Neural progenitor cell (in vitro differentiated cells): ENCODE results near the gene IMPACT. TPM values are rescaled to one million over a fixed set of nuclear protein-coding genes. Genes with fewer than 3 reads are reported as not detected.

Experiments
- DNase-seq: peaks from one replicate; pipeline ENCODE4 v3.0.0-alpha.2; 2016; ENCODE audit warnings: low spot score
- H2AFZ ChIP-seq: fragments of 200-600 bp; sonication (generic); replicated peaks from 2 replicates; pipeline ENCODE4 v1.6.1; 2016; ENCODE audit warnings: antibody characterized with exemption
- H3F3A ChIP-seq: fragments of 200-600 bp; sonication (generic); 2 replicates; pipeline ENCODE4 v1.6.1; 2016; ENCODE audit warnings: antibody characterized with exemption, low read depth
- H3K27ac ChIP-seq: fragments of 200-600 bp; sonication (generic); 2 replicates; pipeline ENCODE4 v1.5.1; 2016; ENCODE audit warnings: mild to moderate bottlenecking
- H3K27me3 ChIP-seq: fragments of 200-600 bp; sonication (generic); 2 replicates; pipeline ENCODE4 v1.6.1; 2016; ENCODE audit warnings: mild to moderate bottlenecking, moderate library complexity
- H3K36me3 ChIP-seq: fragments of 200-600 bp; sonication (generic); 2 replicates; pipeline ENCODE4 v1.5.1; 2016
- H3K4me1 ChIP-seq: fragments of 200-600 bp; sonication (generic); 2 replicates; pipeline ENCODE4 v1.6.1; 2016; ENCODE audit warnings: mixed run types
- H3K4me2 ChIP-seq: fragments of 200-600 bp; sonication (generic); 2 replicates; pipeline ENCODE4 v1.6.1; 2016
- H3K4me3 ChIP-seq: fragments of 200-600 bp; sonication (generic); 2 replicates; pipeline ENCODE4 v1.5.1; 2016
- H3K79me2 ChIP-seq: fragments of 200-600 bp; sonication (generic); 2 replicates; pipeline ENCODE4 v1.6.1; 2016; ENCODE audit warnings: low read depth
- H3K9ac ChIP-seq: fragments of 200-600 bp; sonication (generic); 2 replicates; pipeline ENCODE4 v1.6.1; 2016
- H3K9me3 ChIP-seq: fragments of 200-600 bp; sonication (generic); 2 replicates; pipeline ENCODE4 v1.5.1; 2016; ENCODE audit warnings: low read depth
- H4K20me1 ChIP-seq: fragments of 200-600 bp; sonication (generic); 2 replicates; pipeline ENCODE4 v1.6.1; 2016; ENCODE audit warnings: low read depth
- H3K27ac Mint-ChIP-seq: 3 replicates; pipeline ENCODE4 v1.8.0; 2021; ENCODE audit warnings: mixed read lengths
- H3K27me3 Mint-ChIP-seq: 2 replicates; pipeline ENCODE4 v1.8.0; 2022; ENCODE audit warnings: low read depth, mild to moderate bottlenecking, inconsistent platforms, moderate library complexity, mixed read lengths; ENCODE audit not compliant: insufficient read depth
- H3K36me3 Mint-ChIP-seq: 3 replicates; pipeline ENCODE4 v1.8.0; 2021; ENCODE audit warnings: mixed read lengths
- H3K4me1 Mint-ChIP-seq: 3 replicates; pipeline ENCODE4 v1.8.0; 2021; ENCODE audit warnings: mixed read lengths
- H3K4me3 Mint-ChIP-seq: 3 replicates; pipeline ENCODE4 v1.8.0; 2021; ENCODE audit warnings: mild to moderate bottlenecking, moderate library complexity, mixed read lengths
- H3K9me3 Mint-ChIP-seq: 3 replicates; pipeline ENCODE4 v1.8.0; 2020; ENCODE audit warnings: mixed read lengths
- CTCF ChIP-seq: fragments of 200-600 bp; sonication (generic); IDR thresholded peaks from 2 replicates; pipeline ENCODE4 v1.5.1; 2017; ENCODE audit warnings: antibody characterized with exemption, mild to moderate bottlenecking
- EZH2 ChIP-seq: fragments of 200-600 bp; sonication (generic); IDR thresholded peaks from 2 replicates; pipeline ENCODE4 v1.6.1; 2017; ENCODE audit warnings: antibody characterized with exemption, mild to moderate bottlenecking, moderate library complexity
- EZH2phosphoT487 ChIP-seq: fragments of 200-600 bp; sonication (generic); IDR thresholded peaks from 2 replicates; pipeline ENCODE4 v1.6.1; 2017; ENCODE audit warnings: antibody characterized with exemption
- total RNA-seq: library from RNA; depleted of rRNA; stranded (reverse); fragments of >200 nt; gene quantifications from 2 replicates; pipeline ENCODE4 v1.2.3, GENCODE V29; 2015; ENCODE audit warnings: low replicate concordance

The IMPACT gene
- total RNA-seq, 1 donor from 2014 or later: 66.5 TPM

DNA sequence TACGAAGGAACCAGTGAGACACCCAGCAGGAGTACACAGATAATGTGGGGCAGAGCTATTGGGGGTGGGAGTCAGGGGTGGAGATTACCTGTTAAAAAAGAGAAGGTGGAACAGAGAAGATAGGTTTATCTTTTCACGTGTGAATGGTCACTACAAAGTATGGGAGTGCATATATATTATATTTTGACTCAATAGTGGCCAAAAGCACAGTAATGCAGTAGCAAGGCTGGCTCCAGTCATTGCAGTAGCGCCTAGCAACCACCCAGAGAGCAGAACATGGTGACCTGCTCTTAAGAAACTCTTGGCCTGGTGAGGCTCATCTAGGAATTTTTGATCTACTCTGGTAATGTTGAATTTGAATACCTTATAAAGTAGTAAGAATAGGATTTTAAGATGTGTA is 1.0 kb downstream of the IMPACT start:
- H3K9me3 ChIP-seq: no peaks in the 10 kb centered on the region
- H2AFZ ChIP-seq: peak overlapping the region; percentile 42

GRCh38 chr18:24428709-24429108 is 2.2 kb downstream of the IMPACT start:
- H3K4me3 ChIP-seq: peak overlapping the region; percentile 66
- H3K9ac ChIP-seq: no peak overlapping the region
- no peak overlapping the region for H3K27ac ChIP-seq
- Mint-ChIP-seq H3K9me3 (no peaks in the 10 kb centered on the region), H3K27me3 (no peaks in the 10 kb centered on the region), H3K36me3 (peaks cover 20% of the 10 kb centered on the region), H3K27ac (no peak overlapping the region), H3K4me3 (peak overlapping the region; percentile 13), H3K4me1 (peaks cover 24% of the 10 kb centered on the region)
- H3K9me3 ChIP-seq: no peaks in the 10 kb centered on the region
- H3K4me1 ChIP-seq: peaks cover 10% of the 10 kb centered on the region
- H3K79me2 ChIP-seq: peaks cover 30% of the 10 kb centered on the region
- H3K27me3 ChIP-seq: peaks cover 9% of the 10 kb centered on the region
- H3F3A ChIP-seq: peaks cover 13% of the 10 kb centered on the region
- no peaks in the 10 kb centered on the region for H4K20me1 ChIP-seq
- TF ChIP-seq CTCF (peak; percentile 16), EZH2 (no peak)
- DNase-seq: no peak
- H2AFZ ChIP-seq: no peak overlapping the region
- peaks cover 17% of the 10 kb centered on the region for H3K36me3 ChIP-seq
- H3K4me2 ChIP-seq: peak overlapping the region; percentile 92

More for the DNA sequence above, 1.0 kb downstream of the IMPACT start:
- H3K27me3 ChIP-seq: peaks cover 14% of the 10 kb centered on the region
- H3K4me3 Mint-ChIP-seq: peak overlapping the region; percentile 94
- H3K4me3 ChIP-seq: peak overlapping the region; percentile 66
- peak overlapping the region; percentile 92 for H3K27ac Mint-ChIP-seq
- no peak overlapping the region for H3K27ac ChIP-seq
- H3K4me1 ChIP-seq: peaks cover 10% of the 10 kb centered on the region
- H4K20me1 ChIP-seq: no peaks in the 10 kb centered on the region
- H3K9ac ChIP-seq: no peak overlapping the region
- H3K4me1 Mint-ChIP-seq: peaks cover 24% of the 10 kb centered on the region
- H3K36me3 ChIP-seq: peaks cover 13% of the 10 kb centered on the region
- peaks cover 16% of the 10 kb centered on the region for H3K36me3 Mint-ChIP-seq
- H3K79me2 ChIP-seq: peaks cover 30% of the 10 kb centered on the region
- peak overlapping the region; percentile 92 for H3K4me2 ChIP-seq
- no peaks in the 10 kb centered on the region for H3K27me3 Mint-ChIP-seq
- TF ChIP-seq EZH2: no peak
- peaks cover 13% of the 10 kb centered on the region for H3F3A ChIP-seq
- peak; percentile 13 for DNase-seq
- H3K9me3 Mint-ChIP-seq: no peaks in the 10 kb centered on the region

GRCh38 chr18:24429188-24429587 is 2.7 kb downstream of the IMPACT start:
- Histone ChIP-seq H3K9ac (no peak overlapping the region), H3K36me3 (peaks cover 17% of the 10 kb centered on the region), H3K9me3 (no peaks in the 10 kb centered on the region), H3K27me3 (peaks cover 9% of the 10 kb centered on the region), H3F3A (peaks cover 13% of the 10 kb centered on the region), H2AFZ (no peak overlapping the region), H3K4me2 (no peak overlapping the region), H3K4me1 (peaks cover 10% of the 10 kb centered on the region), H3K27ac (no peak overlapping the region), H4K20me1 (no peaks in the 10 kb centered on the region), H3K4me3 (no peak overlapping the region), H3K79me2 (peaks cover 30% of the 10 kb centered on the region)
- Mint-ChIP-seq H3K4me3 (peak overlapping the region; percentile 6), H3K36me3 (peaks cover 20% of the 10 kb centered on the region), H3K9me3 (no peaks in the 10 kb centered on the region), H3K27ac (no peak overlapping the region), H3K27me3 (peaks cover 2% of the 10 kb centered on the region), H3K4me1 (peaks cover 24% of the 10 kb centered on the region)
- TF ChIP-seq EZH2phosphoT487 (no peak), EZH2 (no peak), CTCF (no peak)
- DNase-seq: no peak

DNA sequence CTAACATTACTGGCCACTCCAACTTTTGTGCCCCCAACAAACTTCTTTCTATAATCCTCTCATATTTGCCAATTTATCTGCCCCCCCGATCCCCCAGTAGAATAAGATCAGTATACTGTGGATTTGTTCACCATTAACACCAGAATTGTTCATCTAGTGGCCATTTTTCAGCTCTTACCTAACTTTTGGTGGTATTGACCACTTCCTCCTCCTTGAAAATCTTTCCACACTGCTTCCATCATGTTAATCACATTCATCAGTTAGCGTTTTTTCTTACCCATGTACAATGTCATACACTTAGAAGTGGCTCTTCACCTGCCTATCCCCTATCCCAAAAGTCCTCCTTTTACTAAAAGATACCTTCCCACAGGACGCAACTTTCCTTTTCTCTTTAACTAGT is 6.1 kb downstream of the IMPACT start:
- peaks cover 26% of the 10 kb centered on the region for H3K36me3 ChIP-seq
- H3K9ac ChIP-seq: no peak overlapping the region
- no peak for DNase-seq
- Mint-ChIP-seq H3K4me3 (no peak overlapping the region), H3K27ac (no peak overlapping the region), H3K36me3 (peaks cover 32% of the 10 kb centered on the region), H3K27me3 (peaks cover 2% of the 10 kb centered on the region), H3K9me3 (no peaks in the 10 kb centered on the region), H3K4me1 (peaks cover 12% of the 10 kb centered on the region)
- no peak overlapping the region for H3K4me2 ChIP-seq
- H3F3A ChIP-seq: no peaks in the 10 kb centered on the region
- H3K9me3 ChIP-seq: no peaks in the 10 kb centered on the region
- H3K79me2 ChIP-seq: peaks cover 22% of the 10 kb centered on the region
- TF ChIP-seq CTCF: no peak
- TF ChIP-seq EZH2phosphoT487: no peak
- TF ChIP-seq EZH2: no peak
- H3K27ac ChIP-seq: no peak overlapping the region
- peaks cover 10% of the 10 kb centered on the region for H3K4me1 ChIP-seq
- no peak overlapping the region for H2AFZ ChIP-seq
- H4K20me1 ChIP-seq: no peaks in the 10 kb centered on the region
- no peaks in the 10 kb centered on the region for H3K27me3 ChIP-seq
- H3K4me3 ChIP-seq: no peak overlapping the region
